DND-41 (cell line): ENCODE data around the gene PRKACG.
"Not testable (repeated sequence)": the region's sequence is repeated elsewhere in the genome, so short reads cannot be mapped to it uniquely, and the experiment has no call there.

Source experiments
- EZH2 ChIP-seq: IDR thresholded peaks from 3 replicates; pipeline ENCODE4 v1.6.1; 2012; ENCODE audit warnings: borderline replicate concordance, low read depth, mild to moderate bottlenecking, moderate library complexity, low read length, inconsistent platforms; ENCODE audit not compliant: severe bottlenecking
- TF ChIP-seq, protein P1 (sequence below): IDR thresholded peaks from 2 replicates; pipeline ENCODE4 v1.5.1; 2012; ENCODE audit warnings: borderline replicate concordance, low read length, moderate library complexity, mild to moderate bottlenecking; ENCODE audit not compliant: poor library complexity, severe bottlenecking; ENCODE audit errors: extremely low read depth

DNA sequence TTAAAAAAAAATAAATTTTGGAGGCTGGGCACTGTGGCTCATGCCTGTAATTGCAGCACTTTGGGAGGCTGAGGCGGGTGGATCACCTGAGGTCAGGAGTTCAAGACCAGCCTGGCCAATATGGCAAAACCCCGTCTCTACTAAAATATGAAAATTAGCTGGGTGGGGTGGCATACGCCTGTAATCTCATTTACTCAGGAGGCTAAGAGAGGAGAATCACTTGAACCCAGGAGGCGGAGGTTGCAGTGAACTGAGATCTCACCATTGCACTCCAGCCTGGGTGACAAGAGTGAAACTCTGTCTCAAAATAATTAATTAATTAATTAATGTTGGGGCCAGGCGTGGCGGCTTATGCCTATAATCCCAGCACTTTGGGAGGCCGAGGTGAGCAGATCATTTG is 27.0 kb downstream of the PRKACG start:
- TF ChIP-seq, protein P1, sequence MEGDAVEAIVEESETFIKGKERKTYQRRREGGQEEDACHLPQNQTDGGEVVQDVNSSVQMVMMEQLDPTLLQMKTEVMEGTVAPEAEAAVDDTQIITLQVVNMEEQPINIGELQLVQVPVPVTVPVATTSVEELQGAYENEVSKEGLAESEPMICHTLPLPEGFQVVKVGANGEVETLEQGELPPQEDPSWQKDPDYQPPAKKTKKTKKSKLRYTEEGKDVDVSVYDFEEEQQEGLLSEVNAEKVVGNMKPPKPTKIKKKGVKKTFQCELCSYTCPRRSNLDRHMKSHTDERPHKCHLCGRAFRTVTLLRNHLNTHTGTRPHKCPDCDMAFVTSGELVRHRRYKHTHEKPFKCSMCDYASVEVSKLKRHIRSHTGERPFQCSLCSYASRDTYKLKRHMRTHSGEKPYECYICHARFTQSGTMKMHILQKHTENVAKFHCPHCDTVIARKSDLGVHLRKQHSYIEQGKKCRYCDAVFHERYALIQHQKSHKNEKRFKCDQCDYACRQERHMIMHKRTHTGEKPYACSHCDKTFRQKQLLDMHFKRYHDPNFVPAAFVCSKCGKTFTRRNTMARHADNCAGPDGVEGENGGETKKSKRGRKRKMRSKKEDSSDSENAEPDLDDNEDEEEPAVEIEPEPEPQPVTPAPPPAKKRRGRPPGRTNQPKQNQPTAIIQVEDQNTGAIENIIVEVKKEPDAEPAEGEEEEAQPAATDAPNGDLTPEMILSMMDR = not testable (repeated sequence)
- TF ChIP-seq EZH2 = not testable (repeated sequence)
